H1 (cell line): Measurements from ENCODE around the gene UGT3A1.

Experiments used
- ATF3 ChIP-seq: IDR thresholded peaks from 2 replicates; pipeline ENCODE4 v1.6.1; 2011; ENCODE audit warnings: low read depth, mild to moderate bottlenecking, low read length; ENCODE audit not compliant: insufficient read depth
- EP300 ChIP-seq, 2 experiments: IDR thresholded peaks; 1 replicate in 1 of 2; 2 replicates in 1 of 2; pipeline ENCODE4 v1.6.1; 2011 to 2012; ENCODE audit warnings: low read depth in 2 of 2, low read length in 2 of 2, mild to moderate bottlenecking in 2 of 2, borderline replicate concordance in 1 of 2, inconsistent platforms in 1 of 2, moderate library complexity in 1 of 2
- GABPA ChIP-seq: IDR thresholded peaks from 2 replicates; pipeline ENCODE4 v1.6.1; 2011; ENCODE audit warnings: mild to moderate bottlenecking, low read length, moderate library complexity, borderline replicate concordance; ENCODE audit not compliant: insufficient read depth
- KDM1A ChIP-seq: fragments of 200-600, 300-600 bp; sonication (generic); IDR thresholded peaks from 2 replicates; pipeline ENCODE4 v1.7.1; 2016; ENCODE audit warnings: mild to moderate bottlenecking, low read length, borderline replicate concordance
- POLR2A ChIP-seq, 2 experiments: IDR thresholded peaks; 1 replicate in 1 of 2; 2 replicates in 1 of 2; pipeline ENCODE4 v1.6.1; 2011; ENCODE audit warnings: low read depth in 2 of 2, low read length in 2 of 2, mild to moderate bottlenecking in 2 of 2; ENCODE audit errors: control extremely low read depth in 1 of 2
- RFX5 ChIP-seq: IDR thresholded peaks from 2 replicates; pipeline ENCODE4 v1.6.1; 2011; ENCODE audit warnings: low read depth, low read length, improper control_type of control experiment, borderline replicate concordance
- YY1 ChIP-seq: IDR thresholded peaks from 2 replicates; pipeline ENCODE4 v1.6.1; 2011; ENCODE audit warnings: low read depth, mild to moderate bottlenecking, low read length

- no peak for TF ChIP-seq EP300 (IDR thresholded peaks at IDR 0.05; ENCODE audit: borderline replicate concordance in 1 of 2, low read depth in 2 of 2, low read length in 2 of 2)
- TF ChIP-seq GABPA: no peak
- no peak for TF ChIP-seq POLR2A (IDR thresholded peaks at IDR 0.05; ENCODE audit: control extremely low read depth in 1 of 2, low read depth in 2 of 2, low read length in 2 of 2)
- no peak for TF ChIP-seq KDM1A
- no peak for TF ChIP-seq YY1
- peak; percentile 62; the same call in 1 of the 2 replicates for TF ChIP-seq RFX5
- no peak for TF ChIP-seq ATF3
These were observed 52.5 kb downstream of the UGT3A1 start, which contains the start of gene CAPSL for GRCh38 chr5:35938568-35939227.
